Measurements from ENCODE around the gene SLC9A3. TPM values are rescaled to one million over a fixed set of nuclear protein-coding genes. Genes with fewer than 3 reads are reported as not detected.

SLC9A3 gene
- total RNA-seq, 2 donors from 2014 or later = 1.3 to 1.8 TPM

DNA sequence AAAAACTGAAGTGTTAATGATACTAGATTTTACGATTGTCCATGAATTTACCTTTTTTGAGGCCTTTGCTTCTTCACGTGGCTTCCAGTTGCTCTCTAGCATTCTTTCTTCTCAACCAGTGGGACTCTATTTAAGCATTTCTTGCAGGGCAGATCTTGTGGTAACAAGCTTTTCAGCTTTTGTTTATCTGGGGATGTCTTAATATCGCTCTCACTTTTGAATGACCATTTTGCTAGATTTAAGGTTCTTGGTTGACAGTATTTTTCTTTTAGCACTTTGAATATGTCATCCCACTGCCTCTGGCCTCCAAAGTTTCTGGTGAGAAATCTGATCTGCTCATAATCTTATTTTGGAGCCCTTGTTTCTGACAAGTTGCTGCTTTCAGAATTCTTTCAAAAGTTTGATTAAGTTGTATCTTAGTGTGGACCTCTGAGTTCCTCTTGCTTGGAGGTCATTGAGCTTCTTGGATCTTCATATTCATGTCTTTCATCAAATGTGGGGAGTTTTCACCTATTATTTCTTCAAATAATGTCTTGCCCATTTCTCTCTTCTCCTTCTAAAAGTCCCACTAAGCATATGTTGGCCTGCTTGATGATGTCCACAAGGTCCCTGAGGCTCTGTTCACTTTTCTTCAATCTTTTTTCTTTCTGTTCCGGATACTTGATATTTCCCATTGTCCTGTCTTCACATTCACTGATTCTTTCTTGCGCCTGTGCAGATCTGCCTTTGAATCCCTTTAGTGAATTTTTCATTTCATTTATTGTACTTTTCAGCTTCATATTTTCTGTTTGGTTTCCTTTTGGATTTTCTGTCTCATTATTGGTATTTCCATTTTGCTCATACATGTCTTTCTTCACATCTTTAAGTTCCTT, 72.4 kb downstream of the SLC9A3 start:
- DNase-seq = no peak
- Mint-ChIP-seq H3K4me3 (no peak overlapping the region), H3K27me3 (ENCODE audit: low read depth) (no peaks in the 10 kb centered on the region), H3K27ac (peak overlapping the region; percentile 21), H3K4me1 (ENCODE audit: low read depth) (peaks cover 49% of the 10 kb centered on the region), H3K36me3 (ENCODE audit: insufficient read depth in 2 of 2) (peaks cover 39 to 72% of the 10 kb centered on the region in 2 donors), H3K9me3 (peaks cover 12 to 14% of the 10 kb centered on the region in 2 donors)
- no peak for ATAC-seq (replicated peaks in 1 of 2)

- H3K4me3 Mint-ChIP-seq = no peak overlapping the region
- DNase-seq (no peak), ATAC-seq (replicated peaks in 1 of 2) (no peak)
- peaks cover 40 to 68% of the 10 kb centered on the region in 2 donors for H3K36me3 Mint-ChIP-seq (ENCODE audit: insufficient read depth in 2 of 2)
- peaks cover 61% of the 10 kb centered on the region for H3K4me1 Mint-ChIP-seq (ENCODE audit: low read depth)
- H3K27ac Mint-ChIP-seq = no peak overlapping the region
- H3K9me3 Mint-ChIP-seq = peaks cover 12 to 14% of the 10 kb centered on the region in 2 donors
- H3K27me3 Mint-ChIP-seq (ENCODE audit: low read depth) = no peaks in the 10 kb centered on the region
Observed at GRCh38 chr5:449151-449550, 75.1 kb downstream of the SLC9A3 start.

- no peak overlapping the region for H3K4me3 Mint-ChIP-seq
- H3K27ac Mint-ChIP-seq = no peak overlapping the region
- DNase-seq = no peak
- peaks cover 12 to 14% of the 10 kb centered on the region in 2 donors for H3K9me3 Mint-ChIP-seq
- peaks cover 38 to 66% of the 10 kb centered on the region in 2 donors for H3K36me3 Mint-ChIP-seq (ENCODE audit: insufficient read depth in 2 of 2)
- peaks cover 59% of the 10 kb centered on the region for H3K4me1 Mint-ChIP-seq (ENCODE audit: low read depth)
- H3K27me3 Mint-ChIP-seq (ENCODE audit: low read depth) = no peaks in the 10 kb centered on the region
- no peak for ATAC-seq (replicated peaks in 1 of 2)
Observed at GRCh38 chr5:448766-449090, 75.5 kb downstream of the SLC9A3 start.

- H3K27ac Mint-ChIP-seq = no peak overlapping the region
- H3K4me3 Mint-ChIP-seq = no peak overlapping the region
- H3K36me3 Mint-ChIP-seq (ENCODE audit: insufficient read depth in 2 of 2) = peaks cover 34 to 61% of the 10 kb centered on the region in 2 donors
- DNase-seq (no peak), ATAC-seq (replicated peaks in 1 of 2) (no peak)
- H3K4me1 Mint-ChIP-seq (ENCODE audit: low read depth) = peaks cover 54% of the 10 kb centered on the region
- peaks cover 12 to 14% of the 10 kb centered on the region in 2 donors for H3K9me3 Mint-ChIP-seq
- no peaks in the 10 kb centered on the region for H3K27me3 Mint-ChIP-seq (ENCODE audit: low read depth)
Observed at GRCh38 chr5:448061-448765, 76.0 kb downstream of the SLC9A3 start.

DNA sequence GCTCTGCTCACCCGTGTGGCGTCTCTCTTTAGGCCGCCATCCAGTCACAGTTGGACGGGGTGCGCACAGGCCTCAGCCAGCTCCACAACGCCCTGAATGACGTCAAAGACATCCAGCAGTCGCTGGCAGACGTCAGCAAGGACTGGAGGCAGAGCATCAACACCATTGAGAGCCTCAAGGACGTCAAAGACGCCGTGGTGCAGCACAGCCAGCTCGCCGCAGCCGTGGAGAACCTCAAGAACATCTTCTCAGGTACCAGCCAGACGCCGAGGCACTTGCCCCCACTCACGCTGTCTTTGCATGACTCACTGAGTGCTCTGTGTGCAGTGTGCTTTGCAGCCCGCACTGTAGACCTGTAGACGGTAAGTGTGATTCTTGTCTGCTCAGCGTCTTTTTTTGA, 76.7 kb downstream of the SLC9A3 start:
- Mint-ChIP-seq H3K4me3 (no peak overlapping the region), H3K36me3 (ENCODE audit: insufficient read depth in 2 of 2) (peaks cover 29 to 53% of the 10 kb centered on the region in 2 donors), H3K27ac (no peak overlapping the region), H3K9me3 (peaks cover 9 to 11% of the 10 kb centered on the region in 2 donors), H3K4me1 (ENCODE audit: low read depth) (peaks cover 47% of the 10 kb centered on the region), H3K27me3 (ENCODE audit: low read depth) (no peaks in the 10 kb centered on the region)
- DNase-seq (no peak), ATAC-seq (replicated peaks in 1 of 2) (no peak)

DNA sequence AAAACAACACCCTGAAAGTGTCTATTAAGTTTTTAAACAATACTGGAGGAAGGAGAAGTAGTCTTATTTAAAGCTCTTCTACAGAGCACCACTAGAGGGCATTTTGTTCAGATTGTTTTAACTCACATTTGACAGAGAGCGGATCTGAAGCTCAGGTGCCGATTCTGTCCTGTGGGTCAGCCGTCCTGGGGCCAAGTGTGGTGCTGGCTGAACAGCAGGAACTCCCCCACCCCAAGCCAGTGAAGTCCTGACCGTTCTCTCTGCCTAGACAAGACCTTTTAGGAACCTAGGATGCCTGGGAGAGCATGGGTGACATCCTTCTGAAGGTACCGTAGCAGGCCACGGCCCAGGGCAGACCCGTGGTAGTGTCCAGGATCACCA, 77.4 kb downstream of the SLC9A3 start:
- Mint-ChIP-seq H3K36me3 (ENCODE audit: insufficient read depth in 2 of 2) (peaks cover 23 to 47% of the 10 kb centered on the region in 2 donors), H3K4me1 (ENCODE audit: low read depth) (peaks cover 47% of the 10 kb centered on the region), H3K27me3 (ENCODE audit: low read depth) (no peaks in the 10 kb centered on the region), H3K27ac (peak overlapping the region; percentile 35), H3K4me3 (no peak overlapping the region), H3K9me3 (peaks cover 4 to 5% of the 10 kb centered on the region in 2 donors)
- ATAC-seq (replicated peaks in 1 of 2) (no peak), DNase-seq (no peak)

DNA sequence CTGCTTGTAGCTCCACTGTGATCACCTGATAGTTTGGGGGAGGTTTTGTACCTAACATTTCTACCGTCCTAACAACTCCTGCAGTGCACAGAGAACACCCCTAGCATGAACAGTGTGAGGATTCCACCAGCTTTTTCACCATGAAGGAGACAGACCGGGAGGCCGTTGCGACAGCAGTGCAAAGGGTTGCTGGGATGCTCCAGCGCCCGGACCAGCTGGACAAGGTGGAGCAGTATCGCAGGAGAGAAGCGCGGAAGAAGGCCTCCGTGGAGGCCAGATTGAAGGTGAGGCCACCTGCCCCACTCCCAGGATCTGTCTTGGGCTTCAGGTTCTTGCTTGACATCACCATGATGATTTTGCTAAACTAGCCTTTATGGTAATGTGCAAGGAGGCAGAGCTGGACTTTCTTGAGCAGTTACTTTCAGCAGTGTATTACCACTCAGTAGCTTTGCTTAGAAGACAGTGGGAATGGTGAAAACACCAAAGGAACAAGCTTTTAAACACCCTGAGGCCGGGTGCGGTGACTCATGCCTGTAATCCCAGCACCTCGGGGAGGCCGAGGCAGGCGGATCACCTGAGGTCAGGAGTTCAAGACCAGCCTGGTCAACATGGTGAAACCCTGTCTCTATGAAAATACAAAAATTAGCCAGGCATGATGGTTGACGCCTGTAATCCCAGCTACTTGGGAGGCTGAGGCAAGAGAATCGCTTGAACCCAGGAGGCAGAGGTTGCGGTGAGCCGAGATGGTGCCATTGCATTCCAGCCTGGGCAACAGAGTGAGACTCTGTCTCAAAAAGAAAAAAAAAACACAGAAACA, 78.0 kb downstream of the SLC9A3 start:
- peaks cover 51% of the 10 kb centered on the region for H3K4me1 Mint-ChIP-seq (ENCODE audit: low read depth)

DNA sequence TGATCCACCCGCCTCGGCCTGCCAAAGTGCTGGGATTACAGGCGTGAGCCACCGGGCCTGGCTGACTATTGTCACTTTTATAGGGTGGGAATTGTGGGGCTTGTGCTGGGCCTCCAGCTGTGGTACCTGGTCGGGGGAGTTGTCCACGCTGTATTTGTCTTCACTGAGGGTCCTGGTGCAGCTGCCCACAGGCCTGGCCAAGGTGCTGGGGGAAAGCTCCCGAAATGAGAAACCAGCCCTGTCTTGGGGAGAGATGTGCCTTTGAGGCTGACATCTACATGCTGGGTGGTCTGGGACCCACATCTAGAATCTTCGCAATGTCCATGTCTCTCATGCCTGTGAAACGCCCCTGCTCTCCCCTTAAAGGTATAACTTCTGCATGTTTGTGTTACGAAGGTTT, 78.7 kb downstream of the SLC9A3 start:
- Mint-ChIP-seq H3K36me3 (ENCODE audit: insufficient read depth in 2 of 2) (peaks cover 14 to 36% of the 10 kb centered on the region in 2 donors), H3K27me3 (ENCODE audit: low read depth) (no peaks in the 10 kb centered on the region), H3K4me1 (ENCODE audit: low read depth) (peaks cover 51% of the 10 kb centered on the region), H3K9me3 (no peaks in the 10 kb centered on the region), H3K4me3 (no peak overlapping the region), H3K27ac (peak overlapping the region; percentile 33)
- no peak for DNase-seq
- ATAC-seq (replicated peaks in 1 of 2) = no peak

More for the DNA sequence above, 78.0 kb downstream of the SLC9A3 start:
- peaks cover 18 to 43% of the 10 kb centered on the region in 2 donors for H3K36me3 Mint-ChIP-seq (ENCODE audit: insufficient read depth in 2 of 2)
- H3K4me3 Mint-ChIP-seq = no peak overlapping the region
- H3K27me3 Mint-ChIP-seq (ENCODE audit: low read depth) = no peaks in the 10 kb centered on the region
- no peak for DNase-seq
- no peak for ATAC-seq (replicated peaks in 1 of 2)
- H3K27ac Mint-ChIP-seq = peak overlapping the region; percentile 33
- peaks cover 0 to 2% of the 10 kb centered on the region in 2 donors for H3K9me3 Mint-ChIP-seq

- Mint-ChIP-seq H3K4me3 (peak overlapping the region; percentile 83 to 97), H3K4me1 (ENCODE audit: low read depth) (peaks cover 47% of the 10 kb centered on the region), H3K27ac (peak overlapping the region; percentile 59), H3K9me3 (no peaks in the 10 kb centered on the region), H3K27me3 (ENCODE audit: low read depth) (no peaks in the 10 kb centered on the region), H3K36me3 (ENCODE audit: insufficient read depth in 2 of 2) (peaks cover 7 to 24% of the 10 kb centered on the region in 2 donors)
- ATAC-seq (replicated peaks in 1 of 2) (no peak), DNase-seq (no peak)
Observed at GRCh38 chr5:444226-444625, 80.0 kb downstream of the SLC9A3 start.

DNA sequence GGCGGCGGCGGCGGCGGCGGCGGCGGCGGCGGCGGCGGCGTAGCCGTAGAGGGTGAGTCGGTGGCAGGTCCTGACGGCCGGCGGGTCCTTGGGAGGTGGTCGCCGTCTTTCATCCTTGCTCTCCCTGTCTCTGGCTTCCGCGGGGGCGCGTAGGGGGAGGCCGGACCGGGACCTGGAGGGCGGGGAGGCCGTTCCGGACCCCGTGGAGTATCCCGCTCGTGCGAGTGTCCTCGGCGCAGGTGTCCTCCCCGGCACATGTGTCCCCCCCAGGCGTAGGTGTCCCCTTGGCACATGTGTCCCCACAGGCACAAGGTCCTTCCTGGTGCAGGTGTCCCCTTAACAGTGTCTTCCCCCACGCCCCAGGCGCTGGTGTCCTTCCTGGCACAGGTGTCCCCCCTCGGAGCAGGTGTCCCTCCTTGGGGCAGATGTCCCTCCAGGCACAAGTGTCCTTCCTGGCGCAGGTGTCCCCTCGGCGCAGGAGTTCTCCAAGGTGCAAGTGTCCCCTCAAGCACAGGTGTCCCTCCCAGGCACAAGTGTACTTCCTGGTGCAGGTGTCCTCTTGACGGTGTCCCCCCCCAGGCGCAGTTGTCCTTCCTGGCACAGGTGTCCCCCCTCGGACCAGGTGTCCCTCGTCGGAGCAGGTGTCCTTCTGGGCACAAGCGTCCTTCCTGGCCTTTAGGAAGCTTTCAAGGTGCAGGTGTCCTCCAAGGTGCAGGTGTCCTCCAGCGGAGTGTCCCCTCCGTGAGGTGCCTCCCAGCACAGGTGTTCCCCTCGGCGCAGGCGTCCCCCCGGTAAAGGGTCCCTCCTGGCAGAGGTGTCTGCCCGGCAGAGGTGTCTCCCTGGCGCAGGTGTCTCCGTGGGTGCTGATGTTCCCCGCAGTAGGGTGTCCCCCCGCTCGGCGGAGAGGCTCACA, 80.8 kb downstream of the SLC9A3 start:
- H3K36me3 Mint-ChIP-seq (ENCODE audit: insufficient read depth in 2 of 2) = peaks cover 6 to 16% of the 10 kb centered on the region in 2 donors
- H3K4me3 Mint-ChIP-seq = peak overlapping the region; percentile 83 to 97
- peaks cover 40% of the 10 kb centered on the region for H3K4me1 Mint-ChIP-seq (ENCODE audit: low read depth)
- no peaks in the 10 kb centered on the region for H3K9me3 Mint-ChIP-seq
- DNase-seq = peak in 1 of 2 donors; percentile 37
- peak; percentile 31 to 35 for ATAC-seq (replicated peaks in 1 of 2)
- peak overlapping the region; percentile 76 for H3K27ac Mint-ChIP-seq
- no peaks in the 10 kb centered on the region for H3K27me3 Mint-ChIP-seq (ENCODE audit: low read depth)

DNA sequence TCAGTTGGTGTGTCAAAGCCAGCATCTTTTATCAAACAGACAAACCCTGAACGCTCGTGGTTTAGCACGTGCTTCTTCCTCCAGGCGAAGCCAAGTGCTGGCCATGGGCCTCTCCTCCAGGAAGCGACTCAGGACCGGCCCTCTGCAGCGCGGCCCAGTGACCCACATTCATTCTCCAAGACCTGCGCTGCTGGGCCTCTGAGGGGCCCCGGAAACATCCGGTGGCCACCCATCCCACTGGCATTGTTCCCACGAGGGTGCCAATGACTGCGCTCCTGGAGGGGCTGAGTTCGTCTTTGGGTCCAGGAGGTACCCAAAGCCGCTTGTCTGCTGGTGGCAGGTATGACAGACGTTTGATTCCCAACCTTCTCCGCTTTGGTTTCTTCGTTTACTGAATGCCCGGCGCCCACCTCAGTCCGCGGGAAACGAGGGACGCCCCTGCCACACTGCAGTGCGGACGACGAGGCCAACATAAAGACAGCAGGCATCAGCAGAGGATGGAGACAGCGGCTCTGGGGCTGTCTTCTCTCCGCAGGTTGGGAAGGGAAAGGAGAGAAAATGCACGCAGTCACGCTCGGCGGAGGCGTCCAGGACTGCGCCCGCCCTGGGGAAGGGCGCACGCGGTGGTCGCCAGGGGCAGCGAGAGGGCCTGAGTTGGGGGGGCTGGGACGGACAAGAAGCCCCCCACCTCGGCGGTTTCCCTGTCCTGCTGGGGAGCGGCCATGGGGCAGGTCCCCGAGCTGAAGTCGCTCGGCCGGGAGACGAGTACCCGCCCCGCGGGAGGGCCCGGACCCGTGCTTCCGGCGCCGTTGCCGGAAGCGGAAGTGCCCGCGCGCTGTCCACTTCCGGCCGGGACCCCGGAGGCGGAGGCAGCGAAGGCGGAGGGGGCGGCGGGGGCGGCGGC, 81.7 kb downstream of the SLC9A3 start, which contains the start of gene EXOC3:
Gene EXOC3 (plus strand): TSS at position 842 of the 904 bp plus-strand sequence. CDS start 3,030 bp downstream, outside the sequence.
- DNase-seq (peak; percentile 80 to 89), ATAC-seq (replicated peaks in 1 of 2) (peak; percentile 90 to 95)
- peak within 1 kb of the TSS; percentile 97 to 98 for H3K4me3 Mint-ChIP-seq
- H3K27me3 Mint-ChIP-seq (ENCODE audit: low read depth) = no peaks in the 10 kb centered on the region
- H3K27ac Mint-ChIP-seq = peak within 1 kb of the TSS; percentile 97
- H3K9me3 Mint-ChIP-seq = no peaks in the 10 kb centered on the region
- peaks cover 39% of the 10 kb centered on the region for H3K4me1 Mint-ChIP-seq (ENCODE audit: low read depth)
- peaks cover 4 to 12% of the 10 kb centered on the region in 2 donors for H3K36me3 Mint-ChIP-seq (ENCODE audit: insufficient read depth in 2 of 2)

All from activated T-cell treated with anti-CD3 and anti-CD28 coated beads, Interleukin-2, amount 50 U/mL, for 72 hours (primary cell).